Ammon's horn (tissue), 1 donor: ENCODE results near the gene MYRIP.
"Not testable (repeated sequence)": the region's sequence is repeated elsewhere in the genome, so short reads cannot be mapped to it uniquely, and the experiment has no call there.

ENCODE experiments used
- DNase-seq: peaks from one replicate; pipeline ENCODE4 v3.0.0-alpha.2; 2016; ENCODE audit warnings: low spot score

The MYRIP gene

DNA sequence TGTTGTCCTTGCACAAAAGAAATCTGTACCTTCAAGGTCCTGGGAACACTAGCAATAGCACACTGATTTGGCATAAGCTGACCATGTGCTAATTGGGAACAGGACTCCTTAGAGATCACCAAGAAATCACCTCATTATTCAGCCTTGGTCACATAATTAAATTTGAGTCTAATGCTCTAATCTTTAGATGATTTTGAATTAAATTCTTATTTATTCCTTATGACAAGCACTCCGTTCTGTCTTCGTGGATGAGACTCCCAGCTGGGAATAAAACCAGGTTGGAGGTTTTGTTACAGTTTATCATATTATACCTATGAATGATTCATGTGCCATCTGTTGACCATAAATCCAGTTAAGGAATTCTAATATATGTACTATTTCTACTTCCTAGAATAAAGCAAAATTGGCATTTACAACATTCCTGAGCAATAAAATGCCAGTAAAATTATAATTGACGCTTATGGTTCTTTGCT, 162.2 kb downstream of the MYRIP start:
- no peak for DNase-seq

DNA sequence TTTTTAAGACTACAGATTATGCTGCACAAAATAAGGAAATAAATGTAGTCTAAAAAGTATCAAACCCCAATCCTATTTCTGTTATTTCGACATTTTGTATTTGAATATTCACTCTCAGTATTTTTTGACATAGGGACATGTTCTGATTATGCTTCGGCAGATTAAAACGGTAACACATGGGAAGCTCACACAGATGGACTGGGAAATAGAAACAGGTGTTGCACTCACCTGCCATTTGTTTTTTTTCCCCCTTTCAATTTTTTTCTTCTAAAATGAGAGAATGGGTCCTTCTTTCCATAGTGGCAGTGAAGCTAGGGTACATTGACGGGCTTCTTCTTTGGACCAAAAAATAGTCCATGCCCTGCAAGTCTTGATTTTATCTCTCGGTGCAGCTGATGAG, 163.1 kb downstream of the MYRIP start:
- DNase-seq, result no peak

DNA sequence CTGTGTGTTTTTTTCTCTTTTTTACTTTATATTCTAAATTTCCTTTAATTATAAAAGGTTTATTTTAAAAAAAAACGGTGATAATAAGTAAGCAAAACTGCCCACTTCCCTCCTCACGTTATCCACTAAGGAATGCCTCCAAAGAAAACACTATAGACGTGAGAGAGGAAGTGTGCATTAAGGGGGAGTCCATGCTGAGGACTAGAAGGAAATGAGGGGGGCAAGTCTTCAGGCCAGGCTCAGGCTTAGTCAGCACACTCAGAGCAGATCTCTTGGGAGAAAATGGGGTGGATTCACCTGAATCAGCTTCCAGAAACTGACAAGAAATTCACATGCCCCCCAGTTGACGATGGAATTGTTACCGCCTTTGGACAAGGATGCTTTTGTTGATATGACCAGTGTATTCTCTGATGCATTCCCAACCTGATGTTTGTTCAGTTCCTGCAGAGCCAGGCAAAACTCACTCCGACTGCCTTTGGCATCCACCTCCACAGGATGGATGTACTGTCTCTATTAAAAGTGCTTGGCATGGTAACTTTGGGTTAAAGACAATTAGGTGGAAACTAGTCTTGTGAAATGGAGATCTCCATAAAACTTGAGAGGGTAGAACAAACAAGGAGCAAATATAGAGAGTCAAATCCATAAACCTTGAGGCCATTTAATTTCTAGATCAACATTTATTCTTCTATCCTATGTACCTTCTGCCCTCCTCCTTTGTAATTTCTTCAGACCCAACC, 167.8 kb downstream of the MYRIP start:
- no peak for DNase-seq

DNA sequence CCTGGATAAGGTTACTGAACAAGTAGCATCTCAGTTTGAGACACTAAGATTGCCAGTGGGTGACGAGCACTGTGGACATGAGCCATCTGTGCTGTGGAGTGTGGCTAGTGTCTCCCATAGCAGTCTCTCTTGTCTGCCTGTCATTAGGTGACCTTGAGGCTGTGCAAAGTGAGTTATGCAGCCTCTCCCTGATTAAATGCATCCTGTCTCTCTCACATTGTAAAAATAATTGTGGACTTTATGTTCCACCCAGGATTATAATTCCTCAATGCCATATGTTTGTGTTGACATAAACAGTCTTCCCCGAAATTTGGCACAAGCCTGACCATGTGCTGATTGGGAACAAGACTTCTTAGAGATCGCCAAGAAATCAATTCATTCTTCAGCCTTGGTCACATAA, 168.9 kb downstream of the MYRIP start:
- DNase-seq, result no peak

DNA sequence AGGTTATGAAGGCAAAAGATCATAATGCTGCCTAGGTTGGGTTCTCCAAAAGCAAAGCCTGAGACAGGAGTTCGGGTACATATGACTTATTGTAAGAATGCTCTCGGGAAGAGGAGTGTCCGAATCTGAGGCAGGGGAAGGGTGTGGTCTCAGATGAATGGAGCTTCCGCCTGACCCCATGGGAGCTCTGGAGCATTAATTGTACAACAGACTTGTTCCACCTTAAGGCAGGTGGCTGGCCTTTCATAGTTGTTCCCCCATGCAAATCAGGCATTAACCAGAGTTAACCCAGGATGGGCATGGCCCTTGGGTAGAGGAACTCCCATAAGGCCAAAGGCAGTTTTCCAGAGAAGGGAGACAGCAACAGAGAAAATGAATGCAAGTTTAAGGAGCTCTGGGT, 170.6 kb downstream of the MYRIP start:
- DNase-seq, result no peak

DNA sequence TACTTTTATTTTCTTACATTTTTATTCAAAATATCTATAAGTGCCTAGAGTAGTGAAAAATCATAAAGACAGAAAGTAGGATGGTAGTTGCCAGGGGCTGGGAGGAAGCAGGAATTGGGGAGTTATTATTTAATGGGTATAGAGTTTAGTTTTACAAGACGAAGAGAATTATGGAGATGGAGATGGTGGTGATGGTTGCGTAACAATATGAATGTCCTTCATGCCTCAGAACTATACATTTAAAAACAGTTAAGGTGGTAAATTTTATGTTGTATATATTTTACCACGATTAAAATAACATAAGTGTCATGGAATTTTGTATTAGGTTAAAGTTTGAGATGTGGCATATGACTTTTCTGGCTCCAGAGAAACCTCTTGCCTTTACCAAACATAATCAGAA, 171.4 kb downstream of the MYRIP start:
- DNase-seq, result no peak

DNA sequence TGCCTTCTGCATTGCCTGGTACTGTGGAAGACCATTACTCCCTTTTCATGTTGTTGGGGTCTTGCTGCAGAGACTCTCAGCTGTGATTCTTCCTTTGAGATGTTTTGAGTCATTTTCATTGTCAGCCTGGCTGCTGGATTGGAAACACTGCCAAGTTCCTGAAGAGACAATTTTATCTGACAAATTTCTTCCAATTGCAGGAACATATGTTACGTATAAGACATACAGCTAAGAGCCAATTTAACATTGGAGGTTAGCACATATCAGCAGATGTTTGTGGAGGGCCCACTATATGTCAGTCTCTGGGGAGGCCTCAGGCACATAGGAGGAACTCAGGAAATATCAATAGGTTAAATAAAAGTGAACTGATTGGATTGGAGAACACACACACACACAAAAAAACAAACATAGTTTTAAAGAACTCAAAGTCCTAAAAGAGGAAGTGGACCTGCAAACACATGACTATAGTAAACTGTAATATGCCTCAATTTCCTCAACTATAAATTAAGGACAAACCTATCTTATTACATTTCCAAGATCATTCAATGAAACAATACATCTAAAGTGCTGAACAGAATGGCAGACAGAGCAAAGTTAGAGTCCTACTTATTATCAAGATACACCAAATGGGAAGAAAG, 172.3 kb downstream of the MYRIP start:
- DNase-seq, result no peak

DNA sequence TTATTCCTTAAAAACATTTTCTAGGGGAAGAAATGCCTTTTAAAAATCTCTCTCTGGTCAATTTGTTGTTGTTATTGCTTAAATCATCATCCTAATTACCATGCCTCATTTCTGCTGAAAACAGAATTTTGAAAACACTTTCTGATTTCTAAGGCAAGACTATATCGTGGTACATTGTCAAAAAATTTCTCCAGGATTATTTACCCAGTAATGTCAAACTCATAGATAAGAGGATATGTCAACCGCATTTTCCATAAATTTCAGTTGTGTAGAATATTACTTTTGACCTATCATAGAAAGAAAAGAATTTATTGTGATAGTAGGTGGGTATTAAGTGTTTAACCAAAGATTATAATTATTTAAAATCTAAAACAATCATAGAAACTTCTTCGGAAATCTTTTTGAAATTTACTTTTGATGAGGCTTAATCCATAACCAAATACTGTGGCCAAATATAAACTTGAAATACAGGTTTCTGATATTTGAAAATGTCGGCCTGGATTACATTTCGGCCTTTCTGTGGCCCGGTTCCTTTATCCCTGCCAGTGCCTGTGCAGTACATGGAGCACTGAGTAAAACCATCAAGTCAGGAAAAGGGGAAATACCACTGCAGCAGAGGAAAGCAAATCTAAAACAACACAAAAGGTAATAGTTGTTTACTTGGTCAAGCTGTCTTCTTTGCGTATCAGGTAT, 173.4 kb downstream of the MYRIP start:
- DNase-seq, result no peak

DNA sequence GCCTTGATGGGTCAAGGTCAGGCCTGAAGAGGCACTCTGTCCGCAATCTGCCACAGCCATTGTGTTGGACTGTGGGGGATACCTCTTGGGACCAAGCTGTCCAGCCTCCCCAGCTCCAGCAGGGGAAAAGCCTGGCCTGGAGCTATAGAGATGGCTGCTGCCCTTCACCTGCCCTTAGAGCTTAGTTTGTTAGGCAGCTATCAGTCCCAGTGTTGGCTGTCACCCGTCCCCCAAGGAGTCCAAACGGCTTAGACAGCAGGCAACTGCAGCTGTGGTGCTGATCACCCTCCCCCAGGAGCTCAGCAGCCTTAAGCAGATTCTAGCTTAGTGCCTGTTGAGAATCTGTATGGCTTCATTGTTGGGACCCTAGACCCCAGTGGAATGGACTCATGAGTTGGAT, 180.3 kb downstream of the MYRIP start:
- no peak for DNase-seq

DNA sequence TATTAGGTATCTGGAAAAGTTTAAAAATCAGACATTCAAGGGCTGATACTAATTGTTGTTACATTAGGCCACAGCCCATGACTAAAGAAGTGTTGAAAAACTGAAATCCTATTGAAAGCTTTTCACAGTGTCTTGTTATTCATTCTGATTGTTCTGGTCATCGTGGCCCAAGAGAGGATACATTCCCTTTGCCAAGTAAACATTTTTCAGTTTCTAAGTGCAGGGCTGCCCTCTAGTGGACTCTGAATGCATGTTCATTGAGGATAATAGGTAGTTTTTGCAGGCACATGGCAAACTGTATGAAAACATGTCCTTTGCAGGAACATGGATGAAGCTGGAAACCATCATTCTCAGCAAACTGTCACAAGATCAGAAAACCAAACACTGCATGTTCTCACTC, 181.1 kb downstream of the MYRIP start:
- no peak for DNase-seq

DNA sequence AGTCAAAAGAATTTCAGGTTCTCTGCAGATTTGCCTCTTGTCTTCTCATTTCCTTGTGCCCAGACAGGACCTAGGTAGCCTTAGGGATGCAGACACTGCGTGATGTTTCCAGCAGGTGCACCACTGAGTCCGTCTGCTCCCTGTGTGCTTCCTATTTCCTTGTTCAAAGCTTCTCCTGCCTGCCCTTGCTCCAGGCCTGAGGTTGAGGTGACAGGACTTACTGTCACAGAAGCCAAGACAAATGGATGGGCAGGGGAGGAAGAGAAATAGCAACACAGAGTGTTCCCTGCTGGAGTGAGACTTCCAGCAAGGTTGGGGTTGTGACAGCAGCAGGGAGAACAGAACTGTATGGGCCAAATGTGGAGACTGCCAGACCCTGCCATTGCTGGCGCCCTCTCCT, 199.4 kb downstream of the MYRIP start:
- no peak for DNase-seq

DNA sequence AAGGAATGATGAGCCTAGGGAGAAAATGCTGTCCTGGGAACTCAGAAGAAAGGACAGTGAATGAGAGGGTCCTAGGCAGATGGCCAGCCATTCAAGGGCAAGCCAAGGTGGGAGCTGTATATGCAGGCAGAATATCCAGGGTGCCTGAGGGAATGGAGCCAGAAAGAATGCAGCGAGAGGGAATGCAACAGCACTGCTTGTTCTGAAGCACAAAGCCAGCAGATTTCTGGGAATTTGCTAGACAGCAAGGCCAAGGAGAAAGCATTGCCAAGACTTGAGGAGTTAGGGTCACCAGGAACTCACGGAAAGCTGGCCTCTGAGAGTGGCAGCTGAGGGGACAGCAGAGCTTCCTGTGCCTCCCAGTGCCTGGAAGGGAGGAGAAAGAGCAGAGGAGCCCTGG, 200.6 kb downstream of the MYRIP start:
- peak; percentile 35 for DNase-seq

DNA sequence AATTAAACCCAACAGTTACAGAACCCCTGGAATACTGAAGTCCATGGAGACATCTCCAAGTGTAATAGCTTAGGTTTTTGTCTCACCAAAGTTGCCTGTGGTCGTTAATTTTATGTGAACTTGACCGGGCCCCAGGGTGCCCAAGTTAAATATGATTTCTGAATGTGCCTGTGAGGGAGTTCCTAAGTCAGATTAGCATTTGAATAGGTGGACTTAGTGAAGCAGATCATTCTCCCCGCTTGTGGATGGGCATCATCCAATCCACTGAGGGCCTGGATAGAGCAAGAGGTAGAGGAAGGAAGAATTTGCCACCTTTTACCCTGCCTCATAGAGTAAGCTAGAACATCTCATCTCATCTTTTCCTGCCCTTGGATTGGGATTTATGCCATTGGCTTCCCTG, 203.0 kb downstream of the MYRIP start:
- DNase-seq, result no peak

DNA sequence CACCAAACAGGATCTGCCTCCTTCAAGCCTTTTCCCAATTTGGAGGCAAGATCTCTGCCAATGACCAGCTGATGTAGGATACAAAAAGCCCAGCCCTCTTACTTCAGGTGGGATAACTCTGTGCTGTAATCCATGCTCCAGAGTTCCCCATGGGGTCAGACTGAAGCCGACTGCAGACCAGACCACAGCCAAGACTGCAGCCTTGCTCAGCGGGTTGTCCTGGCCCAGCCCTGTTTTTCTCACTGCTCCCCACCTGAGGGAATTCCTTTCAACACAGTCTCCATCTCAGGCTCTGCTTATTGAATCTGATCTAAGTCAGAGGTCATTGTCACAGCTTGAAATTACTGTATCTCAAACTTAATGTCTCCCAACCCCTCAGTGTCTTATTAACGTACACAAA, 207.0 kb downstream of the MYRIP start:
- no peak for DNase-seq

DNA sequence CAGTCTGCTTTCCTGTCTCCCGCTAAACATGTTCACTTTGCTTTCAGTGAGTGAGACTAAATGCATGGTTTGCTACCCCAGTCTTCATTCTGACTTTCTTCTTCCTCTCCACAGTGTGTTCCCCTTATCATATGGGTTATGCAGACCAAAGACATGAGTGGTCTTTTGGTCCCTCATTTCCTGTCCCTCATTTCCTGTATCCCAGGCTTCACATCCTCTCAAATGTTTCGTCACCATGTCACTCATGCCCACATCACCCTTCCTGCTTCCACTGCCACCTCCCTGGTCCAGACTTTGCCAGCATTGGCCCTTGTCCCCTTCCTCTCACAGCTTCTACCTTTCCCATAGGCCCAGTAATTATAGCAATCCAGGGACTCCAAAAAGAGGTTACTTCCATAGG, 209.0 kb downstream of the MYRIP start:
- DNase-seq, result no peak

DNA sequence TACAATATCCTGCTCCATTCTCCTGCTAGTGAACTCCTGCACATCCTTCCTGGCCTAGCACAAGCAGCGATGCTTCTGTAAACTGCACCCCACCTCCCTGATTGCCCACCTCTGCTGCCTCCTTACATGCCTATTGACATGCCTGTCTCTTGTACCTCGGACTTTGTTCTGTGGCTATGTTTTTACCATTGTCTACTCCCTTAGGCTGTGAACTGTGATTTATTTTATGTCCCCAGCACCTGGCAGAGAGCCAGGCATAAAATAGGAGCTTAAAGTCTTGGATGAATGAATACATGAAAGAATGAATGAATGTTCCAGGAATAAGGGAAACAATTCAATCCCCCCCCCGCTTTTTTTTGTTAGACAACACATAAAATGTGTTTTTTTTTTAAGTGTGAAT, 210.0 kb downstream of the MYRIP start:
- no peak for DNase-seq

DNA sequence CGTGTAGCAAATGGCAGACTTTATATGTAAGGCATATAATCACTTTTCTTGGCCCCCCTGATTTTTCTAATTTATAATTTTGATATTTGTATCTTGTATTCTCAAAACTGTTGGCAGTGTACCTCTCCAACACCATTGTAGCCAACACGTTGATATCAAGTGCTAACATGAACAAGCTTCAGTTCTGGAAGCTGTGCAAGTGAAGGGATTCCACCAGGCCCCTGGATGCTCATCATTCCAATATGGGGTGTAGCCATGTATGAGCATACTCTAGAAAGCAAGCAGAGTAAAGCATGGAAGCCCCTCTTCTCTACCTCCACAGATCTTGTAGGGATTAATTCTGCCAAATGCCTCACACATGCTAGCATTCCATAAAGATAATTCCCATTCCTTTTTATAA, 211.3 kb downstream of the MYRIP start:
- DNase-seq, result no peak

DNA sequence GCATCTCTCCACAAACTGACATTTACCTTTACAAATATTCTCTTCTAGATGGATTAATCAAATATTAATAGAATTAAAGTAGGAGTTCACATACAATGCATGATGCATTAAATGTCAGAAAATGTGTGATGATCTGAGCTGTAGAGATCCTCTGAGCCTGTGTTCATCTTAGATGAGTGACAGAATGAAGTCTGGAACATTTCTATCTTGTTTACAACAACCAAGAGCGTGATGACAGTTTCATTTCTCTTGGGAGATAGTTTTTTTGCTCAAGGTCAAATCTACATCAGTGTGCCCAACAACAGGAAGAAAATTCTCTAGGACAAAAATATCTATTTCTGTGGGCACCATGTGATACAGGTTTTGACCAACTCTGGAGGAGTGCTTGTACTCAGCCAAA, 211.9 kb downstream of the MYRIP start:
- DNase-seq, result no peak

DNA sequence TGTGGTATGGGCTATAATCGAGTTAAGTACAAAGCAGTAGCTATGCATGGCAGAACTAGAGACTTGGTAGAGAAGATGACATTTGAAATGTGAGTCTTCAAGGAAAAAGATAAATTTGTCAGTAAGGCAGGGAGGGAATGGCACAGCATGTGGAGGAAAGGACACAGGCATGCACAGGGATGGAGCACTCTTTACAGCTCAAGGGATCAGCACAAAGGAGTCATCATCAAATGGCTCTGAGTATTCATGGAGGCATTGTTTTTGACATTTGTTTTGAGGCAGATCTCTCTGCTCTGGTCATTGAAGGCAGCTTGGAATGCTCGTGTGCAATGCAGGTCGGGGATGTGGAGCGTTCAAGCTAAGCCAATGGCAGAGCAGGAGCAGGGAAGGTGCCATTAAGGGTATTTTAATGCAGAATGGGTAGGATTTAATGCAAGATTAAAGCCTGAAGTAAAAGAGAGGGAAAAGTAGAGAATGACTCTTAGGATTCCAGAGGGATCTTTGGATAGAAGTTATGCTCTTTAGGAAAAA, 213.0 kb downstream of the MYRIP start:
- no peak for DNase-seq

DNA sequence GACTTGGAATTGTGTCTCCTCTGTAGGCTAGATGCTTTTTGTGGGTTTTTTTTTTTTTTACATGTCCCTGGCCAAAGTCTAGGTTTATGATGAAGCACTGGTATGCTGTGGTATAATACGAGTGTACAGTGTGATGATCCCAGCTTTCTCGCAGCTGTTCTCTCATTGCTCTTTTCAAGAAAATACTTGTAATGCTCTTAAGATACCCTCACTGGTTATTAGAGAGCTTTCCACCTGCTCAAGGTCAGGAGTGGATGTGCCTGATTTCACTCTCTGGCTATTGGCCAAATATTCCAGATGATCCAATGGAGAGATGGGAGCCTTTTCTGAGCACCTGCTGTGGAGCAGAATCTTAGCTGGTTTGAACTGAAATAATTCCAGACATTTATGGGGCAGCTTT, 215.1 kb downstream of the MYRIP start:
- DNase-seq, result no peak

DNA sequence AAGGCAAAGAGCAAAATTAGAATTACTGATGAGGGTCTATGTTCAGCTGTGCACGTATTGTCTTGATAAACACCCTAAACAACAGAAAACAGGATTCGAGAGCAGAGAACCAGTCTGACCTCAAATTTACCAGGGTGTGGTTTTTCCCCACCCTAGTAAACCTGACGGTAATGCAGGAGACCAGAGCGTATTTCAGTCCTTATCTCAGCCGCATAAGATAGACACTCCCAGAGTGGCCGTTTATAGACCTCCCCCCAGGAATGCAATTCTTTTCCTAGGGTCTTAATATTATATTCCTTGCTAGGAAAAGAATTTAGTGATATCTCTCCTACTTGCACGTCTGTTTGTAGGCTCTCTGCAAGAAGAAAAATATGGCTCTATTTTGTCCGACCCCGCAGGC, 216.5 kb downstream of the MYRIP start:
- not testable (repeated sequence) for DNase-seq

DNA sequence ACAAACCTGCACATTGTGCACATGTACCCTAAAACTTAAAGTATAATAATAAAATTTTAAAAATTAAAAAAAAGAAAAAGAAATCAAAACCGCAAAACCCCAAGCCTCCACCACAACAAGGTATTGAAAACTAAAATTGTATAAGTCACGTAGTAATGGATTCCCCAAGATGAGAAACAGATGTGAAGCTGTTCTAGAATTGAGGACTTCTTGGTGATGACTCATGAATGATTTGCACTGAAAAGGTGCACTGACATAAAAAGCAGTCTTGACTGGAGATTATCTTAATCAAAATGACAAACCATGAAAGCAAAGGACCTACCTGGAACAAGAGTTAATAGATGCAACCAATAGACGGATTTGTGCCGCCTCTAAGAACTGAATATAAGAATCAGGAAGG, 225.8 kb downstream of the MYRIP start:
- no peak for DNase-seq

DNA sequence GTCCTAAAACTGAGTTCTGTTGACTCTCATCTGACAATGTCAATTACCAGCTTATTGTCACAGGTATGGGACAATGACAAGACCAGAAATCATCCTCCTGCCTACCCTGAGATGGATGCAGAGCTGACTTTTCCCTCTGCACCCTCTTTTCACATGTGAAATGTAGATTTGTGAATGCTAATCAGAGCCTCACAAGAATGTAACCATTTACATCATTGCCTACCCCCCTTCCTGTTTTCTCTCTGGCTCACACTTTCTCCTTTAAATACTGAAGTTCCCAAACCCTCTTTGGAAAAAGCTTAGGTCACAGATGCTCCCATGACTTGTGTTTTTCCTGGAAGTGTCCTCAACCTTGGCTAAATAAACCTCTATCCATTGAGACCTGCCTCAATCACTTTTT, 228.2 kb downstream of the MYRIP start:
- no peak for DNase-seq
